Retinal pigment epithelial cell (primary cell): ENCODE data around the gene FBP1.
"Not testable (repeated sequence)": the region's sequence is repeated elsewhere in the genome, so short reads cannot be mapped to it uniquely, and the experiment has no call there.

ENCODE experiments used
- DNase-seq: peaks from one replicate; pipeline ENCODE4 v3.0.0-alpha.2; 2010; ENCODE audit warnings: low read depth
- H3K4me3 ChIP-seq: 2 replicates; pipeline ENCODE4 v1.5.1; 2011; ENCODE audit warnings: mild to moderate bottlenecking, low read length, control low read depth, moderate library complexity
- TF ChIP-seq, protein P1 (sequence below): conservative IDR thresholded peaks from 2 replicates; pipeline ENCODE4 v1.5.1; 2011; ENCODE audit warnings: low read depth, low read length, control low read depth, inconsistent platforms

The FBP1 gene

DNA sequence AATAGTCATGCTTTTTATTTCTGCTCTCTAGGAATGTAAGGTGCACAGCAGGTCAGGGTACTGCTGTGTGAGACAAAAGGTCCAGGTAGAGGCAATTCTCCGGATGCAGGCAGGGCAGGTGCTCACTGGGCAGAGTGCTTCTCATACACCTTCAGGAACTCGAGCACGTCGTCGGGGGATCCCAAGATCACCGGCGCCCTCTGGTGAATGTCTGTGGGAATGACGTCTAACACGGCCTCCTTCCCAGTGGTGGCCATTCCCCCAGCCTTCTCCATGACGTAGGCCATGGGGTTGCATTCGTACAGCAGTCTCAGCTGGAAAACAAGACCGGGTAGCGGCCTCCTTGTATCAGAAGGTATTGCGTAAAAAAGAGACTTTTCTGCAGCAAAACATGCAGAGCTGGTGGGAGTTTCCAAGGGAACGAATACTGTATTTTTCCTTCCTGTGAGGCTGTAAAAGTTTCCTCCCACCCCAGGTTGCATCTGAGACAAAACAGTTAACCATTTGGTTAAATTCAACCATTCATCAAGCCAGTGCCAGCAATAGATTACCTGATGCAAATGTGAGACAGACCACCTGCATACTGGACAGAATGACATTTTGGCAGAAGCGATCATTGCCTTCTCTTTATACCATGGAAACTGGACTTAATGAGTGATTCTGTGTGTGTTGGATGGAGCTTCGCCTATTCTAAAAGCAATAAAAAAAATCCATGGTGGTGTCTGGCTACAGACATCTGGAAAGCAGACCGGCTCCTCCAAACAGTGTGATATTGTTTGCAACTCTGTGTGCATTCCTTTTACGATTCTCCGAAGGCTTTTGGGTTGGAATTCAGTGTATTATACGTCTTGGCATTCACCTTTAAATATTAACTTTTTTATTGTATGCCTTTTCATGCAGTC, 35.8 kb downstream of the FBP1 start:
- TF ChIP-seq, protein P1, sequence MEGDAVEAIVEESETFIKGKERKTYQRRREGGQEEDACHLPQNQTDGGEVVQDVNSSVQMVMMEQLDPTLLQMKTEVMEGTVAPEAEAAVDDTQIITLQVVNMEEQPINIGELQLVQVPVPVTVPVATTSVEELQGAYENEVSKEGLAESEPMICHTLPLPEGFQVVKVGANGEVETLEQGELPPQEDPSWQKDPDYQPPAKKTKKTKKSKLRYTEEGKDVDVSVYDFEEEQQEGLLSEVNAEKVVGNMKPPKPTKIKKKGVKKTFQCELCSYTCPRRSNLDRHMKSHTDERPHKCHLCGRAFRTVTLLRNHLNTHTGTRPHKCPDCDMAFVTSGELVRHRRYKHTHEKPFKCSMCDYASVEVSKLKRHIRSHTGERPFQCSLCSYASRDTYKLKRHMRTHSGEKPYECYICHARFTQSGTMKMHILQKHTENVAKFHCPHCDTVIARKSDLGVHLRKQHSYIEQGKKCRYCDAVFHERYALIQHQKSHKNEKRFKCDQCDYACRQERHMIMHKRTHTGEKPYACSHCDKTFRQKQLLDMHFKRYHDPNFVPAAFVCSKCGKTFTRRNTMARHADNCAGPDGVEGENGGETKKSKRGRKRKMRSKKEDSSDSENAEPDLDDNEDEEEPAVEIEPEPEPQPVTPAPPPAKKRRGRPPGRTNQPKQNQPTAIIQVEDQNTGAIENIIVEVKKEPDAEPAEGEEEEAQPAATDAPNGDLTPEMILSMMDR, result peak; percentile 81
- no peak overlapping the region for H3K4me3 ChIP-seq

DNA sequence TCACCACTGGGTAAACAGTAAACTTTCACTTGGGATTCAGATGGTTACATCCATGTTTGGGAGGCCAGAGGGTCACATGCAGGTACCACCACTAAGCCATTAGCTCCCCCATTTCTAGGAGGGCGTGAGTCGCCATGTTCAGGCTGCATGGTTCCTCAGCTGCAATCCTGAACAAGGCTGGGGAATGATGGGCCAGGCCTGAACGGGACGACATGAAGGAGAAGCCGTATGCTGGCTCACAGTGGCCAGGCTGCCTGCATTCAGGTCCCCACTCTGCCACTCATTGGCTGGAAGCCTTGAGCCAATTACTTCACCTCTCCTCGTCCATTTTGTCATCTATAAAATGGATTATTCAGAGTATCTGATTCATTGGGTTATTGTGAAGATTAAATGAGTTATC, 36.7 kb downstream of the FBP1 start:
- no peak for DNase-seq
- no peak overlapping the region for H3K4me3 ChIP-seq
- TF ChIP-seq, protein P1, result no peak

More for the DNA sequence above, 35.8 kb downstream of the FBP1 start:
- DNase-seq, result no peak

DNA sequence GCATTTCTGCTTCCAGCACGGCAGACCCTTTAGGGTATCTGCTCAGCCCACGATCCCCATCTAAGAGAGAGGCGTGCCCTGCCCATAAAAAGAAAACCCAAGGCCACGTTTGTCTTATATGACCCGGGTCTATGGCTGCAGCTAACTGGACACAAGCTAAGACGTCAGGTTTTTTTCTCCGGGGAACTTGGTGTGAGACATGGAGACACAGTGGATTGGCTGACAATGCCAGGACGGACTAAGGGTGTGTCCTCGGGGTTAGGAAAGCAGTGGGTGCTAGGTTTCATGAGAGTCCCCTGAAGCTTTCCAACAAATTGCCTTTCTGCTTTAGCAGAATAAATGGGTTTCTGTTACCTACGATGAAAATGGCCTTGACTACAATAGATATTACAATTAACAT, 38.6 kb downstream of the FBP1 start:
- TF ChIP-seq, protein P1, result no peak
- no peak for DNase-seq
- H3K4me3 ChIP-seq, result no peak overlapping the region

DNA sequence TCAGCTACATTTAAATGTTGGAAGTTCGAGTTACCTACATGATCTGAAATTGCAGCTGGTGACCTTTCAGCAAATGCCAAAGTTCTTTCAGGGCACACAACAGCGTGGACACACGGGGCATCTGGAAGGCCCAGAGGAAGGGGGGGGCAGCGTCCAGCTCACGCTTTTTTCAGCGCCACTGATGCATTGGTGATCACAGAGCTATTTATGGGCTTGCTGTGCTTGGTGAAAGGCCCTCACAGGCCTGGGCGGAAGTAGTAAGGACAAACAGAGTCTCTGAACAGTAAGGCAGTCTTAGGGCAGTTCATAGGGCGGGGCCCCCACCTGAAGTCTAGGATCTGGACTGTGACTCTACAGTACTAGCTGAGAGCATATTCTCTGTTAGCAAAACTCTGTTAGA, 39.1 kb downstream of the FBP1 start:
- no peak overlapping the region for H3K4me3 ChIP-seq
- no peak for DNase-seq
- TF ChIP-seq, protein P1, result no peak

DNA sequence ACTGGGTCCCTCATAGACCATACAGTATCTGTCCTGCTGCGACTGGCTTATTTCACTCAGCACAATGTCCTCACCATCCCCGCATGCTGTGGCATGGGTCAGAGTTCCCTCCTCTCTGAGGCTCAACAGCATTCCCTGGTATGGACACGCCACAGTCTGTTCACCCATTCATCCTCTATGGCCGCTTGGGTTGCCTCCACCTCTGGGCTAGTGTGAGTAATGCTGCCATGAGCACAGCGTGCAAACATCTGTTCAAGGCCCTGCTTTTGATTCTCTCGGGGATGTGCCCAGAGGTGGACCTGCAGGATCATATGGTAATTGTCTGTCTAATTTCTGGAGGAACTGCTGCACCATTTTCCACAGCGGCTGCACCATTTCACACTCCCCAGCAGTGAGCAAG, 40.2 kb downstream of the FBP1 start:
- no peak overlapping the region for H3K4me3 ChIP-seq
- TF ChIP-seq, protein P1, result no peak
- DNase-seq, result no peak

DNA sequence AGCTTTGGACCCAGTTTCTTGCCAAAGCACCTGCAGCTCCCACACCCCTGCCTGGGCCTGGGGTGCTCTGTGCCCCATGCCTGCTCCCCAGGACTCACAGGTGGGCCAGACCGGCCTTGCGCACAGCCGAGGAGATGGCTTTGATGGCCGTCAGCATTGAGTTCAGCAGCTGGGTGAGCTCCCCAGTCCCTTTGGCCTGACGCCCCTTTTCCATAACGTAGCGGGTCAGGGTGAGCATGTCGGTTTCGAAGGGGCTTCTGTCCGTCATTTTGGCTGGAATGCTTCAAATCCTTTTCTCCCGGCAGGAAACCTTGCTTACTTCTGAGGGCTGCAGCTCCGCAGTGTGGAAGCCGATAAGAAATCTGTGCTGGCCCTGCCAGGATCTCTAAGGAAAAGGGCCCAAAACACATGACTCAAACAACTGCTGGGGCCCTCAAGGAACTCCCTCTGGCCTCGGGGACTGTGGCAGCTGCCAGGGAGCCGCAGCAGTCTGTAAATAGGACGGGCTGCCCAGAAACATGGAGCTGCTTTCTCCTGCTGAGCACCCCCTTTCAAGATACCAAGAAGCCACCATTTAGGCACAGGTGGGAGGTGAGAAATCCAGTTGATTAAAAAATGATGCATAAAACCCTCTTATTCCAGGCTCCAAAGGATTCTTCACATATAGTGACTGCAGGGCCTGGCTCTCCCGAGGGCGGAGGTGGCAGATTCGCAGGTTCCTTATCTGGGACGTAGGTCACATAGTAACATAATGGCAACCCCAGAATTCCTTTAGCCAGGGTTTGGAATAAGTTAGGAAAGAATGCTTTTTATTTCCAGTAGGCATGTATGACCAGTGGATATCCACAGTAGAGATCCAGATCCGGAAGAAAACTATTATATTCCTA, 45.6 kb downstream of the FBP1 start, which contains the start of gene FBP2:
Gene FBP2 (minus strand): TSS at position 366 of the 887 bp plus-strand sequence. CDS start 98 bp downstream, at position 268.
- TF ChIP-seq, protein P1, result no peak
- no peak within 1 kb of the TSS for H3K4me3 ChIP-seq
- DNase-seq, result no peak

DNA sequence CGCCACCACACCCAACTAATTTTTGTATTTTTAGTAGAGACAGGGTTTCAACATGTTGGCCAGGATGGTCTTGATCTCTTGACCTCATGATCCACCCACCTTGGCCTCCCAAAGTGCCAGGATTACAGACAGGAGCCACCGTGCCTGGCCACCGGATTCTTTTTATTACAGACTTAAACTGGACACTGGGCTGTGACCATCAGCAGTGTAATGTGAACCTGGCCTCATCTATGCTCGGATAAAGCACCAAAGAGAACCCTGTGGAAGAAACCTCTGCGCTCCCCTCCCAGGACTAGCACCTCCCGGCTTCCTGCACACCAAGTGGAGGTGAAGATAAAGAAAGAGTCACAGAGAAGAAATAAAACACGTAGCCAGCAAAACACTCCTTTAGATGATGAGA, 46.6 kb downstream of the FBP1 start:
- DNase-seq, H3K4me3 ChIP-seq: not testable (repeated sequence)
